Rectal smooth muscle tissue (tissue), 1 donor: ENCODE results near the gene TMEM72.
A peak's percentile ranks its signal among the peaks of the same experiment; 100 is the strongest.

Source experiments
- H3K27ac ChIP-seq: one replicate; pipeline ENCODE4 v1.7.0; 2013; ENCODE audit warnings: low read depth, low read length, inconsistent platforms
- H3K27me3 ChIP-seq: one replicate; pipeline ENCODE4 v1.7.0; 2013; ENCODE audit warnings: low read length; ENCODE audit not compliant: control insufficient read depth, insufficient read depth
- H3K36me3 ChIP-seq: one replicate; pipeline ENCODE4 v1.7.0; 2013; ENCODE audit warnings: low read length; ENCODE audit not compliant: control insufficient read depth, insufficient read depth
- H3K4me1 ChIP-seq: one replicate; pipeline ENCODE4 v1.7.0; 2013; ENCODE audit warnings: low read length; ENCODE audit not compliant: control insufficient read depth, insufficient read depth
- H3K4me3 ChIP-seq: one replicate; pipeline ENCODE4 v1.7.0; 2013; ENCODE audit warnings: low read length
- H3K9ac ChIP-seq: one replicate; pipeline ENCODE4 v1.7.0; 2013; ENCODE audit warnings: low read length

Gene TMEM72

DNA sequence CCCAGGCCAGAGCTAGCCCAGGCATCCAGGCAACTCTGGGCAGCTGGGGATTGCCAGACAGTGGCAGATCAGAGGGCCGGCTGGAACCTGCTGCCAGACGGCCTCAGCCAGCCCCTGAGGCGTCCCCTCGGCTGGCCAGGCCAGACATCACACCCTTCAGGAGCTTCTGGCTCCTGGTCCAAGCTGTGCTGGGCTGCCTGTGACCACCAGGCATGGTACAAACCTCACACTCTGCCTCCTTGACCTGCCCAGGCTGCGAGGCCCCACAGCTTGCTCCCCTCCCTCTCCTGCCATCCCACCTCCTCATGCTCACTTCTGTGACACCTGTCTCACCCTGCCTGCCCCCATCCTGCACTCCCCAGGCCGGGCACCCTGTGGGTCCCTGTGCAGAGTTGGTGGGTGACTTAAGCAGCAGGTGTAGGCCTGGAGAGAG, 61.8 kb downstream of the TMEM72 start:
- Histone ChIP-seq H3K36me3 (no peaks in the 10 kb centered on the region), H3K9ac (no peak overlapping the region), H3K27ac (no peak overlapping the region), H3K4me3 (no peak overlapping the region), H3K4me1 (peaks cover 6% of the 10 kb centered on the region), H3K27me3 (no peaks in the 10 kb centered on the region)

DNA sequence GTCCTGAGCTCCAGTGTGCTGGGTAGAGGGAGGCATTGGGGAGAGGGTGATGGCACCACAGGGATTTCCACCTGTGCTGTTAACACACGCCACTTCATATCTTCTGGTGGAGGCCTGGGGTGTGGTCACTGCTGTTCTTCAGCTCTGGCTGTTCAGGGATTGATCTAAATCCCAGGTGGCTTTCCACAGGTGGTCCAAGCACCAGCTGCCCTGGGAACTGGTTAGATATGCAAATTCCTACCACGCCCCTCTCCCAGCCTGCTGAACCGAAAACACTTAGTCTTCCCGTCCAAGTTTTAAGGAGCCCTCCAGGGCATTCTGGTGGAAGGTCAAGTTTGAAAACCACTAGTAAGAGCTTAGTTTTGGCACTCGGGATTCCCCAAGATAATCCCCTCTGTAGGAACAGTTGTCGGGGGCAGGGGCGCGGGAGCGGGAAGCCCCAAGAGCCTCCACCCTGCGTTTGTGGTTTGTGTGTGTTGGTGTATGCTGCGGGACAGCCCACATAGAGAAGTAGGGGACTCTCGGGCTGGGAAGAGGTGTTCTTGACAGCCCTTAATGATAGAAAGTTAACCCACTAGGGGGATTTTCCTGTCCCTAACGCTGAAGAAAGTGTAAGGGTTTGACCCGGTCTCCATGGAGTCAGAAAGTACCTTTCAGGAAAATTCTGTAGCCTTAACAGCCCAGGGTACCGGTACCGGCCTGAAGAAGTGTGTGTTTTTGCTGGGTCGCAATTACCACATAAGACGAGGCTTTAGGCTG, 62.4 kb downstream of the TMEM72 start:
- no peak overlapping the region for H3K9ac ChIP-seq
- no peaks in the 10 kb centered on the region for H3K27me3 ChIP-seq
- peaks cover 6% of the 10 kb centered on the region for H3K4me1 ChIP-seq
- H3K4me3 ChIP-seq = no peak overlapping the region
- peak overlapping the region; percentile 83 for H3K27ac ChIP-seq
- no peaks in the 10 kb centered on the region for H3K36me3 ChIP-seq

GRCh38 chr10:44974082-44974627, 63.0 kb downstream of the TMEM72 start:
- Histone ChIP-seq H3K27ac (peak overlapping the region; percentile 83), H3K4me1 (peaks cover 8% of the 10 kb centered on the region), H3K4me3 (peak overlapping the region; percentile 58), H3K9ac (peak overlapping the region; percentile 8), H3K36me3 (no peaks in the 10 kb centered on the region), H3K27me3 (no peaks in the 10 kb centered on the region)

GRCh38 chr10:44974628-44975430, 63.7 kb downstream of the TMEM72 start:
- peaks cover 14% of the 10 kb centered on the region for H3K4me1 ChIP-seq
- peak overlapping the region; percentile 8 for H3K9ac ChIP-seq
- no peaks in the 10 kb centered on the region for H3K36me3 ChIP-seq
- no peaks in the 10 kb centered on the region for H3K27me3 ChIP-seq
- peak overlapping the region; percentile 58 for H3K4me3 ChIP-seq
- H3K27ac ChIP-seq = peak overlapping the region; percentile 83

DNA sequence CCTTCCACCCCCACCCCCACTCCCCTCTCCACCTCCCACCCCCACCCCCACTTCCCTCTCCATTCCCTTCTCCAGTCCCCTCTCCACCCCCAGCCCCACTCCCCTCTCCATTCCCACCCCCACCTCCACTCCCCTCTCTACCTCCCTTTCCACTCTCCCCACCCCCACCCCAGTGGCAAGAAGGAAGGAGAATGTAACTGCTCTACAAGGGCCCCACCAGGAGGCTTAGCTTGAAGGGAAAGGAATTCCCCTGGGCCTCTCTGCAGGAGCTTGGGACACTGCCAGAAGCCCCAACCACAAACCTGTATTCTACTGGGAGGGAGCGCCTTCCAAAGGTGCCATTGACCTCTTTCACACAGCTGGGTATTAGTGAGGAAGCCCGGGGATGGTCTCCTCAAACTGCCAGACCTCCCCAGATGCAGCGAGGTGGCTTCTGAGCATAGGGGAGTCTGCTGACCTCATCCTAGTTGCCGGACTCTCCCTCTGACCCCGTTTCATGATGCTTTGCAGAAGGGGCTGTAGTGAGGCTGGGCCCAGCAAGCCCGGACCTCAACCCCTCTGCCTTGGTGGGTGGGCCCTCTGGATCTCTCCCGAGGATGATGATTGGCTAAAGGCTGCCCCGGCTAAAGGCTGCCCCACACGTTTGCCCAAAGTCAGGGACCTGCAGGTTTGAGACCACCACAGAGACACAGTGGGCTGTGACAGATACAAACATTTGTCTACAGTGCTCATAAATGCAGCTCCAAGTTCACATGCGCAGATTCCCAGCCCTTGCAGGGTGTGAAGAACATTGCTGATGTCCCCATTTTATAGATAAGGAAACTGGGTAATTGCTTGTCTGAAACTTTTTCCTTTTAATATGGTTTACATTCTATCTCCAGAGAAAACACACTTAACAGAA, 64.5 kb downstream of the TMEM72 start:
- Histone ChIP-seq H3K4me1 (peaks cover 22% of the 10 kb centered on the region), H3K36me3 (no peaks in the 10 kb centered on the region), H3K27ac (peak overlapping the region; percentile 82), H3K9ac (no peak overlapping the region), H3K27me3 (no peaks in the 10 kb centered on the region), H3K4me3 (no peak overlapping the region)

- Histone ChIP-seq H3K27ac (peak overlapping the region; percentile 82), H3K27me3 (no peaks in the 10 kb centered on the region), H3K4me3 (peak overlapping the region; percentile 64), H3K36me3 (no peaks in the 10 kb centered on the region), H3K9ac (no peak overlapping the region), H3K4me1 (peaks cover 29% of the 10 kb centered on the region)
These were observed 65.4 kb downstream of the TMEM72 start for GRCh38 chr10:44976352-44977198.

GRCh38 chr10:44977287-44978212, 66.4 kb downstream of the TMEM72 start:
- peak overlapping the region; percentile 82 for H3K27ac ChIP-seq
- no peaks in the 10 kb centered on the region for H3K27me3 ChIP-seq
- peak overlapping the region; percentile 64 for H3K4me3 ChIP-seq
- H3K36me3 ChIP-seq = no peaks in the 10 kb centered on the region
- no peak overlapping the region for H3K9ac ChIP-seq
- peaks cover 36% of the 10 kb centered on the region for H3K4me1 ChIP-seq

DNA sequence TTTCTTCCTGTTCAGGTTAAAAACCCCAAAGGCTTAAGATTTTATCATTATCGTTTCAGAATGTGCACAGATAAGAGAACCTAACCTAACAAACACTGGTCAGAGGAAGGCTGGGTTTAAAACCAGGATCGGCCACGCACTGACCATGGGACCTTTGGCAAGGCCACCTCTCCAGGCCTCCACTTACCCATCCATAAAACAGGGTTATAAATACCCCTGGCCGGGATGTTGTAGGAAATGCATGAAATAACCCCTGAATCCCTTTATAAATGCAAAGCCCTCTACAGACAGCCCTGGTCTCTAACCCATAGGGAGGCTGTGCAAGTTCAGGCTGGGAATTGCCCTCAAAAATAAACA, 67.1 kb downstream of the TMEM72 start:
- H3K4me3 ChIP-seq = peak overlapping the region; percentile 64
- no peaks in the 10 kb centered on the region for H3K36me3 ChIP-seq
- H3K27ac ChIP-seq = peak overlapping the region; percentile 82
- H3K27me3 ChIP-seq = no peaks in the 10 kb centered on the region
- H3K9ac ChIP-seq = no peak overlapping the region
- peaks cover 36% of the 10 kb centered on the region for H3K4me1 ChIP-seq

GRCh38 chr10:44978570-44979280, 67.6 kb downstream of the TMEM72 start, which contains the start of gene DEPP1:
Gene DEPP1, minus strand, starts transcription at chr10:44978809. Its CDS starts 779 bp downstream, at chr10:44978030.
- H3K9ac ChIP-seq = no peak within 1 kb of the TSS

More at GRCh38 chr10:44978570-44979280, 67.6 kb downstream of the TMEM72 start, which contains the start of gene DEPP1:
- Histone ChIP-seq H3K4me3 (peak within 1 kb of the TSS; percentile 64), H3K36me3 (no peaks in the 10 kb centered on the region), H3K27ac (peak within 1 kb of the TSS; percentile 82), H3K4me1 (peaks cover 36% of the 10 kb centered on the region), H3K27me3 (no peaks in the 10 kb centered on the region)
